GM23338 (cell line): ENCODE results near the gene GTPBP4. TPM values are rescaled to one million over a fixed set of nuclear protein-coding genes. Genes with fewer than 3 reads are reported as not detected.

Source experiments
- ATAC-seq: fragments of 200-7000 bp; cut with Tn5 transposase; 3 replicates; pipeline ENCODE4 v1.9.1; 2020
- DNase-seq: peaks from one replicate; pipeline ENCODE4 v3.0.0-alpha.2; 2015; ENCODE audit warnings: low spot score
- H2AFZ ChIP-seq: fragments of 200-600 bp; sonication (generic); 2 replicates; pipeline ENCODE4 v1.8.0; 2016; ENCODE audit warnings: antibody characterized with exemption, mild to moderate bottlenecking, moderate library complexity
- H3F3A ChIP-seq: fragments of 200-600 bp; sonication (generic); replicated peaks from 2 replicates; pipeline ENCODE4 v1.8.0; 2017; ENCODE audit warnings: antibody characterized with exemption, mixed run types, low read depth
- H3K27ac ChIP-seq: fragments of 200-600 bp; sonication (generic); 2 replicates; pipeline ENCODE4 v1.6.1; 2016; ENCODE audit warnings: low read depth
- H3K27me3 ChIP-seq: fragments of 200-600 bp; sonication (generic); 2 replicates; pipeline ENCODE4 v1.8.0; 2016; ENCODE audit warnings: mild to moderate bottlenecking, mixed run types, moderate library complexity; ENCODE audit not compliant: insufficient read depth
- H3K36me3 ChIP-seq: fragments of 200-600 bp; sonication (generic); 2 replicates; pipeline ENCODE4 v1.8.0; 2016; ENCODE audit warnings: mild to moderate bottlenecking; ENCODE audit not compliant: insufficient read depth
- H3K4me1 ChIP-seq: fragments of 200-600 bp; sonication (generic); 2 replicates; pipeline ENCODE4 v1.8.0; 2016; ENCODE audit warnings: mild to moderate bottlenecking, moderate library complexity; ENCODE audit not compliant: insufficient read depth
- H3K4me2 ChIP-seq: fragments of 200-600 bp; sonication (generic); 2 replicates; pipeline ENCODE4 v1.7.1; 2017; ENCODE audit warnings: mixed run types
- H3K4me3 ChIP-seq: fragments of 200-600 bp; sonication (generic); 2 replicates; pipeline ENCODE4 v1.6.1; 2016; ENCODE audit warnings: mixed run types
- H3K79me2 ChIP-seq: fragments of 200-600 bp; sonication (generic); replicated peaks from 2 replicates; pipeline ENCODE4 v1.8.0; 2017; ENCODE audit warnings: mild to moderate bottlenecking; ENCODE audit not compliant: insufficient read depth
- H3K9me2 ChIP-seq: fragments of 200-600 bp; sonication (generic); 2 replicates; pipeline ENCODE4 v1.8.0; 2017; ENCODE audit not compliant: insufficient read depth
- H4K20me1 ChIP-seq: fragments of 200-600 bp; sonication (generic); replicated peaks from 2 replicates; pipeline ENCODE4 v1.8.0; 2017; ENCODE audit warnings: mild to moderate bottlenecking; ENCODE audit not compliant: insufficient read depth
- H3K27ac Mint-ChIP-seq: 2 replicates; pipeline ENCODE4 v1.8.0; 2020; ENCODE audit warnings: inconsistent platforms, mild to moderate bottlenecking, moderate library complexity, mixed read lengths
- H3K27me3 Mint-ChIP-seq: 3 replicates; pipeline ENCODE4 v1.8.0; 2022; ENCODE audit warnings: low read depth, mild to moderate bottlenecking, moderate library complexity, mixed read lengths, inconsistent platforms; ENCODE audit not compliant: insufficient read depth, poor library complexity
- H3K36me3 Mint-ChIP-seq: 3 replicates; pipeline ENCODE4 v1.8.0; 2021; ENCODE audit warnings: low read depth, mild to moderate bottlenecking, inconsistent platforms, moderate library complexity, mixed read lengths
- H3K4me1 Mint-ChIP-seq: 3 replicates; pipeline ENCODE4 v1.8.0; 2020; ENCODE audit warnings: mild to moderate bottlenecking, inconsistent platforms, mixed read lengths
- H3K4me3 Mint-ChIP-seq: 3 replicates; pipeline ENCODE4 v1.8.0; 2021; ENCODE audit warnings: moderate library complexity, mild to moderate bottlenecking, inconsistent platforms, mixed read lengths
- H3K9me3 Mint-ChIP-seq: 3 replicates; pipeline ENCODE4 v1.8.0; 2020; ENCODE audit warnings: moderate library complexity, mild to moderate bottlenecking, inconsistent platforms, mixed read lengths
- CREB1 ChIP-seq: fragments of 250-450 bp; sonication (Bioruptor Pico); IDR thresholded peaks from 2 replicates; pipeline ENCODE4 v1.5.0; 2020; ENCODE audit warnings: low read depth, mild to moderate bottlenecking, moderate library complexity
- EZH2 ChIP-seq: fragments of 200-600 bp; sonication (generic); IDR thresholded peaks from one replicate; pipeline ENCODE4 v1.8.0; 2017; ENCODE audit warnings: antibody characterized with exemption, mild to moderate bottlenecking, low read depth; ENCODE audit not compliant: unreplicated experiment
- EZH2phosphoT487 ChIP-seq: fragments of 200-600 bp; sonication (generic); IDR thresholded peaks from one replicate; pipeline ENCODE4 v1.8.1; 2018; ENCODE audit warnings: antibody characterized with exemption; ENCODE audit not compliant: unreplicated experiment
- JUNB ChIP-seq: IDR thresholded peaks from one replicate; pipeline ENCODE4 v1.6.1; 2016; ENCODE audit warnings: antibody characterized with exemption; ENCODE audit not compliant: unreplicated experiment
- NANOG ChIP-seq: IDR thresholded peaks from 2 replicates; pipeline ENCODE4 v1.6.1; 2016; ENCODE audit warnings: antibody characterized with exemption, borderline replicate concordance
- ZNF114 ChIP-seq: fragments of 250-450 bp; sonication (Bioruptor Pico); IDR thresholded peaks from 2 replicates; pipeline ENCODE4 v1.5.0; 2020; ENCODE audit warnings: mild to moderate bottlenecking, moderate library complexity
- ZNF331 ChIP-seq: fragments of 250-450 bp; sonication (Bioruptor Pico); IDR thresholded peaks from 2 replicates; pipeline ENCODE4 v1.5.0; 2020; ENCODE audit warnings: low read depth, mild to moderate bottlenecking, moderate library complexity
- polyA plus RNA-seq: library from polyadenylated mRNA; unstranded; fragments of >200 nt; fragmentation: Nextera tagmentation; extraction: Ambion mirVana; gene quantifications from 2 replicates; pipeline ENCODE4 v1.2.1, GENCODE V29; 2016
- total RNA-seq: library from RNA; depleted of rRNA; stranded (reverse); fragments of >200 nt; shearing (Covaris generic); gene quantifications from 2 replicates; pipeline ENCODE4 v1.2.3, GENCODE V29; 2014
- TF ChIP-seq, protein P1 (sequence below), 2 experiments: fragments of 200-600 bp in 1 of 2; sonication (generic) in 1 of 2; conservative IDR thresholded peaks; 2 replicates each; pipeline versions ENCODE4 v1.5.1 to v1.6.1; 2016 to 2017; ENCODE audit warnings: antibody characterized with exemption in 2 of 2, low read depth in 2 of 2, mild to moderate bottlenecking in 2 of 2, moderate library complexity in 1 of 2
- TF ChIP-seq, protein P2 (sequence below): fragments of 250-450 bp; sonication (Bioruptor Pico); IDR thresholded peaks from 2 replicates; pipeline ENCODE4 v1.5.0; 2020; ENCODE audit warnings: mild to moderate bottlenecking, moderate library complexity

GTPBP4 gene
- total and polyA plus RNA-seq, 2 experiments from 2014 or later = 56.5 to 62.6 TPM

DNA sequence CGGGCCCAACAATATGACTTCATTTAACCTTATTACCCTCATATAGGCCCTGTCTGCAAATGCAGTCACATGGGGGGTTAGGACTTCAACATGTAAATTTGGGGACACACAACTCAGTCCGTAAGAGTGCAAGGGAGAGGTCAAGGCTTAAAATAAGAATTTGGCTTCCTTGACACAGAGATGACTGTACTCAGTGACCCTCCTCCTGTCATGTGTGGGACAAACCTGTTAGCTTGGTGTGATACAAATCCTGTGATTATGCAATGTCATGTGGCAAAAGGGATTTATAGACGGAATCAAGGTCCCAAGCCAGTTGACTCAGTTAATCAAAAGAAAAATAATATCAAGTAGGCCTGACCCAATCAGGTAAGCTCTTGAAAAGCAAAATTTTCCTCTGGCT is 25.9 kb upstream of the GTPBP4 start:
- Mint-ChIP-seq H3K9me3 (no peaks in the 10 kb centered on the region; the same call in 1 of the 3 replicates), H3K36me3 (no peaks in the 10 kb centered on the region; the same call in 2 of the 3 replicates), H3K4me3 (no peak overlapping the region), H3K4me1 (peaks cover 3% of the 10 kb centered on the region), H3K27me3 (peaks cover 17% of the 10 kb centered on the region), H3K27ac (no peak overlapping the region)
- H3K9me2 ChIP-seq = no peaks in the 10 kb centered on the region
- H3K4me2 ChIP-seq = no peak overlapping the region
- H3F3A ChIP-seq = no peaks in the 10 kb centered on the region
- DNase-seq (no peak), ATAC-seq (no peak)
- no peak for TF ChIP-seq ZNF331 (CRISPR knock-in tag)
- TF ChIP-seq, protein P1, sequence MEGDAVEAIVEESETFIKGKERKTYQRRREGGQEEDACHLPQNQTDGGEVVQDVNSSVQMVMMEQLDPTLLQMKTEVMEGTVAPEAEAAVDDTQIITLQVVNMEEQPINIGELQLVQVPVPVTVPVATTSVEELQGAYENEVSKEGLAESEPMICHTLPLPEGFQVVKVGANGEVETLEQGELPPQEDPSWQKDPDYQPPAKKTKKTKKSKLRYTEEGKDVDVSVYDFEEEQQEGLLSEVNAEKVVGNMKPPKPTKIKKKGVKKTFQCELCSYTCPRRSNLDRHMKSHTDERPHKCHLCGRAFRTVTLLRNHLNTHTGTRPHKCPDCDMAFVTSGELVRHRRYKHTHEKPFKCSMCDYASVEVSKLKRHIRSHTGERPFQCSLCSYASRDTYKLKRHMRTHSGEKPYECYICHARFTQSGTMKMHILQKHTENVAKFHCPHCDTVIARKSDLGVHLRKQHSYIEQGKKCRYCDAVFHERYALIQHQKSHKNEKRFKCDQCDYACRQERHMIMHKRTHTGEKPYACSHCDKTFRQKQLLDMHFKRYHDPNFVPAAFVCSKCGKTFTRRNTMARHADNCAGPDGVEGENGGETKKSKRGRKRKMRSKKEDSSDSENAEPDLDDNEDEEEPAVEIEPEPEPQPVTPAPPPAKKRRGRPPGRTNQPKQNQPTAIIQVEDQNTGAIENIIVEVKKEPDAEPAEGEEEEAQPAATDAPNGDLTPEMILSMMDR (conservative IDR thresholded peaks at IDR 0.05; ENCODE audit: low read depth in 2 of 2) = no peak
- TF ChIP-seq JUNB = no peak
- no peak for TF ChIP-seq CREB1
- no peak for TF ChIP-seq EZH2
- TF ChIP-seq EZH2phosphoT487 = no peak
- TF ChIP-seq ZNF114 (CRISPR knock-in tag) = no peak
- TF ChIP-seq, protein P2, sequence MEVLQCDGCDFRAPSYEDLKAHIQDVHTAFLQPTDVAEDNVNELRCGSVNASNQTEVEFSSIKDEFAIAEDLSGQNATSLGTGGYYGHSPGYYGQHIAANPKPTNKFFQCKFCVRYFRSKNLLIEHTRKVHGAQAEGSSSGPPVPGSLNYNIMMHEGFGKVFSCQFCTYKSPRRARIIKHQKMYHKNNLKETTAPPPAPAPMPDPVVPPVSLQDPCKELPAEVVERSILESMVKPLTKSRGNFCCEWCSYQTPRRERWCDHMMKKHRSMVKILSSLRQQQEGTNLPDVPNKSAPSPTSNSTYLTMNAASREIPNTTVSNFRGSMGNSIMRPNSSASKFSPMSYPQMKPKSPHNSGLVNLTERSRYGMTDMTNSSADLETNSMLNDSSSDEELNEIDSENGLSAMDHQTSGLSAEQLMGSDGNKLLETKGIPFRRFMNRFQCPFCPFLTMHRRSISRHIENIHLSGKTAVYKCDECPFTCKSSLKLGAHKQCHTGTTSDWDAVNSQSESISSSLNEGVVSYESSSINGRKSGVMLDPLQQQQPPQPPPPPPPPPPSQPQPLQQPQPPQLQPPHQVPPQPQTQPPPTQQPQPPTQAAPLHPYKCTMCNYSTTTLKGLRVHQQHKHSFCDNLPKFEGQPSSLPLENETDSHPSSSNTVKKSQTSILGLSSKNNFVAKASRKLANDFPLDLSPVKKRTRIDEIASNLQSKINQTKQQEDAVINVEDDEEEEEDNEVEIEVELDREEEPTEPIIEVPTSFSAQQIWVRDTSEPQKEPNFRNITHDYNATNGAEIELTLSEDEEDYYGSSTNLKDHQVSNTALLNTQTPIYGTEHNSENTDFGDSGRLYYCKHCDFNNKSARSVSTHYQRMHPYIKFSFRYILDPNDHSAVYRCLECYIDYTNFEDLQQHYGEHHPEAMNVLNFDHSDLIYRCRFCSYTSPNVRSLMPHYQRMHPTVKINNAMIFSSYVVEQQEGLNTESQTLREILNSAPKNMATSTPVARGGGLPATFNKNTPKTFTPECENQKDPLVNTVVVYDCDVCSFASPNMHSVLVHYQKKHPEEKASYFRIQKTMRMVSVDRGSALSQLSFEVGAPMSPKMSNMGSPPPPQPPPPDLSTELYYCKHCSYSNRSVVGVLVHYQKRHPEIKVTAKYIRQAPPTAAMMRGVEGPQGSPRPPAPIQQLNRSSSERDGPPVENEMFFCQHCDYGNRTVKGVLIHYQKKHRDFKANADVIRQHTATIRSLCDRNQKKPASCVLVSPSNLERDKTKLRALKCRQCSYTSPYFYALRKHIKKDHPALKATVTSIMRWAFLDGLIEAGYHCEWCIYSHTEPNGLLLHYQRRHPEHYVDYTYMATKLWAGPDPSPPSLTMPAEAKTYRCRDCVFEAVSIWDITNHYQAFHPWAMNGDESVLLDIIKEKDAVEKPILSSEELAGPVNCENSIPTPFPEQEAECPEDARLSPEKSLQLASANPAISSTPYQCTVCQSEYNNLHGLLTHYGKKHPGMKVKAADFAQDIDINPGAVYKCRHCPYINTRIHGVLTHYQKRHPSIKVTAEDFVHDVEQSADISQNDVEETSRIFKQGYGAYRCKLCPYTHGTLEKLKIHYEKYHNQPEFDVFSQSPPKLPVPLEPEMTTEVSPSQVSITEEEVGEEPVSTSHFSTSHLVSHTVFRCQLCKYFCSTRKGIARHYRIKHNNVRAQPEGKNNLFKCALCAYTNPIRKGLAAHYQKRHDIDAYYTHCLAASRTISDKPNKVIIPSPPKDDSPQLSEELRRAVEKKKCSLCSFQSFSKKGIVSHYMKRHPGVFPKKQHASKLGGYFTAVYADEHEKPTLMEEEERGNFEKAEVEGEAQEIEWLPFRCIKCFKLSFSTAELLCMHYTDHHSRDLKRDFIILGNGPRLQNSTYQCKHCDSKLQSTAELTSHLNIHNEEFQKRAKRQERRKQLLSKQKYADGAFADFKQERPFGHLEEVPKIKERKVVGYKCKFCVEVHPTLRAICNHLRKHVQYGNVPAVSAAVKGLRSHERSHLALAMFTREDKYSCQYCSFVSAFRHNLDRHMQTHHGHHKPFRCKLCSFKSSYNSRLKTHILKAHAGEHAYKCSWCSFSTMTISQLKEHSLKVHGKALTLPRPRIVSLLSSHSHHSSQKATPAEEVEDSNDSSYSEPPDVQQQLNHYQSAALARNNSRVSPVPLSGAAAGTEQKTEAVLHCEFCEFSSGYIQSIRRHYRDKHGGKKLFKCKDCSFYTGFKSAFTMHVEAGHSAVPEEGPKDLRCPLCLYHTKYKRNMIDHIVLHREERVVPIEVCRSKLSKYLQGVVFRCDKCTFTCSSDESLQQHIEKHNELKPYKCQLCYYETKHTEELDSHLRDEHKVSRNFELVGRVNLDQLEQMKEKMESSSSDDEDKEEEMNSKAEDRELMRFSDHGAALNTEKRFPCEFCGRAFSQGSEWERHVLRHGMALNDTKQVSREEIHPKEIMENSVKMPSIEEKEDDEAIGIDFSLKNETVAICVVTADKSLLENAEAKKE (CRISPR knock-in tag) = no peak
- TF ChIP-seq NANOG = no peak
- no peaks in the 10 kb centered on the region for H3K36me3 ChIP-seq
- H3K27ac ChIP-seq = no peak overlapping the region
- H3K4me1 ChIP-seq = no peaks in the 10 kb centered on the region
- no peaks in the 10 kb centered on the region for H3K79me2 ChIP-seq
- no peak overlapping the region for H3K4me3 ChIP-seq
- no peaks in the 10 kb centered on the region for H3K27me3 ChIP-seq
- H2AFZ ChIP-seq = no peak overlapping the region
- no peaks in the 10 kb centered on the region for H4K20me1 ChIP-seq
